WTC11 (cell line): ENCODE measurements around the gene CHRNB2.

Experiments used
- CTCF ChIP-seq: fragments of 200-600 bp; IDR thresholded peaks from 2 replicates; pipeline ENCODE4 v1.8.0; 2022; ENCODE audit warnings: antibody characterized with exemption
- NR1H2 ChIP-seq: sonication (generic); formaldehyde crosslinking; IDR thresholded peaks from 2 replicates; pipeline ENCODE4 v1.9.0; 2021; ENCODE audit warnings: mild to moderate bottlenecking, moderate library complexity, missing genetic modification reagents
- PRRX2 ChIP-seq: fragments of 250-450 bp; sonication (Bioruptor Pico); IDR thresholded peaks from 2 replicates; pipeline ENCODE4 v1.8.0; 2021; ENCODE audit warnings: mild to moderate bottlenecking
- STAT6 ChIP-seq: sonication (generic); formaldehyde crosslinking; conservative IDR thresholded peaks from 2 replicates; pipeline ENCODE4 v1.8.1; 2023; ENCODE audit warnings: mild to moderate bottlenecking, low read depth, missing genetic modification reagents, moderate library complexity

- no peak for TF ChIP-seq PRRX2 (CRISPR knock-in tag)
- TF ChIP-seq CTCF: no peak
- TF ChIP-seq NR1H2 (CRISPR knock-in tag): no peak
- TF ChIP-seq STAT6 (CRISPR knock-in tag): no peak
Measured at GRCh38 chr1:154520333-154520732, 47.2 kb upstream of the CHRNB2 start.
